Mesothelial cell of epicardium (in vitro differentiated cells): ENCODE measurements around the gene IFNAR1. TPM values are rescaled to one million over a fixed set of nuclear protein-coding genes. Genes with fewer than 3 reads are reported as not detected.

ENCODE experiments used
- DNase-seq, 2 experiments: peaks; one replicate each; pipeline ENCODE4 v3.0.0; 2021; ENCODE audit warnings: low spot score in 2 of 2; ENCODE audit not compliant: unreplicated experiment in 2 of 2
- H3K27ac Mint-ChIP-seq: 2 replicates; pipeline ENCODE4 v1.8.0; 2021; ENCODE audit warnings: mixed read lengths
- H3K27me3 Mint-ChIP-seq: 2 replicates; pipeline ENCODE4 v1.8.0; 2021; ENCODE audit warnings: low read depth, mixed read lengths
- H3K36me3 Mint-ChIP-seq: 2 replicates; pipeline ENCODE4 v1.8.0; 2021; ENCODE audit warnings: mixed read lengths
- H3K4me1 Mint-ChIP-seq: 2 replicates; pipeline ENCODE4 v1.8.0; 2021; ENCODE audit warnings: mixed read lengths
- H3K4me3 Mint-ChIP-seq: 2 replicates; pipeline ENCODE4 v1.8.0; 2021; ENCODE audit warnings: mild to moderate bottlenecking, moderate library complexity, mixed read lengths
- H3K9me3 Mint-ChIP-seq: 2 replicates; pipeline ENCODE4 v1.8.0; 2021; ENCODE audit warnings: mixed read lengths
- CTCF ChIP-seq: fragments of 200-600 bp; sonication (generic); IDR thresholded peaks from one replicate; pipeline ENCODE4 v1.5.0; 2021; ENCODE audit warnings: antibody characterized with exemption; ENCODE audit not compliant: unreplicated experiment
- total RNA-seq: library from RNA; stranded (reverse); gene quantifications from 3 replicates; pipeline ENCODE4 v1.2.1, GENCODE V29; 2021

IFNAR1 gene
- total RNA-seq, 1 donor from 2014 or later: 27.0 TPM

- Mint-ChIP-seq H3K27me3 (no peaks in the 10 kb centered on the region), H3K4me1 (no peaks in the 10 kb centered on the region), H3K27ac (no peak overlapping the region), H3K4me3 (no peak overlapping the region), H3K9me3 (peaks cover 24% of the 10 kb centered on the region), H3K36me3 (peaks cover 31% of the 10 kb centered on the region)
- no peak for DNase-seq
- TF ChIP-seq CTCF: no peak
Observed at GRCh38 chr21:33334191-33334590, 9.4 kb downstream of the IFNAR1 start.

- Mint-ChIP-seq H3K27me3 (no peaks in the 10 kb centered on the region), H3K27ac (no peak overlapping the region), H3K4me3 (no peak overlapping the region), H3K4me1 (no peaks in the 10 kb centered on the region), H3K36me3 (peaks cover 31% of the 10 kb centered on the region), H3K9me3 (peaks cover 24% of the 10 kb centered on the region)
- no peak for TF ChIP-seq CTCF
- no peak for DNase-seq
Observed at GRCh38 chr21:33334824-33335223, 10.1 kb downstream of the IFNAR1 start.

GRCh38 chr21:33339135-33339534, 14.4 kb downstream of the IFNAR1 start:
- no peaks in the 10 kb centered on the region for H3K27me3 Mint-ChIP-seq
- H3K9me3 Mint-ChIP-seq: peaks cover 5% of the 10 kb centered on the region
- DNase-seq: no peak
- H3K4me1 Mint-ChIP-seq: no peaks in the 10 kb centered on the region
- H3K4me3 Mint-ChIP-seq: no peak overlapping the region
- no peak overlapping the region for H3K27ac Mint-ChIP-seq
- H3K36me3 Mint-ChIP-seq: peaks cover 21% of the 10 kb centered on the region
- no peak for TF ChIP-seq CTCF

GRCh38 chr21:33339918-33340317, 15.1 kb downstream of the IFNAR1 start:
- Mint-ChIP-seq H3K27ac (no peak overlapping the region), H3K27me3 (no peaks in the 10 kb centered on the region), H3K9me3 (peaks cover 2% of the 10 kb centered on the region), H3K4me1 (no peaks in the 10 kb centered on the region), H3K36me3 (peaks cover 20% of the 10 kb centered on the region), H3K4me3 (no peak overlapping the region)
- no peak for DNase-seq
- no peak for TF ChIP-seq CTCF

- Mint-ChIP-seq H3K9me3 (no peaks in the 10 kb centered on the region), H3K36me3 (peaks cover 48% of the 10 kb centered on the region), H3K4me1 (no peaks in the 10 kb centered on the region), H3K27ac (no peak overlapping the region), H3K4me3 (no peak overlapping the region), H3K27me3 (no peaks in the 10 kb centered on the region)
- no peak for TF ChIP-seq CTCF
- DNase-seq: no peak
Observed at GRCh38 chr21:33345751-33346238, 21.0 kb downstream of the IFNAR1 start.

- Mint-ChIP-seq H3K36me3 (peaks cover 48% of the 10 kb centered on the region), H3K4me1 (no peaks in the 10 kb centered on the region), H3K27ac (no peak overlapping the region), H3K9me3 (no peaks in the 10 kb centered on the region), H3K4me3 (no peak overlapping the region), H3K27me3 (no peaks in the 10 kb centered on the region)
- TF ChIP-seq CTCF: no peak
- DNase-seq: no peak
Observed at GRCh38 chr21:33348706-33349105, 23.9 kb downstream of the IFNAR1 start.
